Glutamatergic neuron (in vitro differentiated cells): ENCODE results near the gene RPL6. TPM values are rescaled to one million over a fixed set of nuclear protein-coding genes. Genes with fewer than 3 reads are reported as not detected.
A peak's percentile ranks its signal among the peaks of the same experiment; 100 is the strongest.

Source experiments
- DNase-seq: peaks from one replicate; pipeline ENCODE4 v3.0.0; 2022
- H3K27ac Mint-ChIP-seq: one replicate; pipeline ENCODE4 v1.8.0; 2020; ENCODE audit warnings: mild to moderate bottlenecking, mixed read lengths, inconsistent platforms; ENCODE audit not compliant: unreplicated experiment
- H3K27me3 Mint-ChIP-seq: one replicate; pipeline ENCODE4 v1.8.0; 2020; ENCODE audit warnings: mild to moderate bottlenecking, moderate library complexity, mixed read lengths, inconsistent platforms; ENCODE audit not compliant: unreplicated experiment
- H3K36me3 Mint-ChIP-seq: one replicate; pipeline ENCODE4 v1.8.0; 2020; ENCODE audit warnings: mild to moderate bottlenecking, mixed read lengths, inconsistent platforms; ENCODE audit not compliant: unreplicated experiment
- H3K4me1 Mint-ChIP-seq: one replicate; pipeline ENCODE4 v1.8.0; 2020; ENCODE audit warnings: mild to moderate bottlenecking, low read depth, mixed read lengths, inconsistent platforms; ENCODE audit not compliant: unreplicated experiment
- H3K4me3 Mint-ChIP-seq: one replicate; pipeline ENCODE4 v1.8.0; 2020; ENCODE audit warnings: mild to moderate bottlenecking, mixed read lengths, inconsistent platforms; ENCODE audit not compliant: unreplicated experiment
- H3K9me3 Mint-ChIP-seq: one replicate; pipeline ENCODE4 v1.8.0; 2020; ENCODE audit warnings: mild to moderate bottlenecking, moderate library complexity, mixed read lengths, inconsistent platforms; ENCODE audit not compliant: unreplicated experiment
- CTCF ChIP-seq: fragments of 200-600 bp; sonication (generic); IDR thresholded peaks from one replicate; pipeline ENCODE4 v1.5.0; 2021; ENCODE audit not compliant: partially characterized antibody, unreplicated experiment
- total RNA-seq: library from RNA; stranded (reverse); fragmentation: NEBNext Ultra II Directional; extraction: Animal tissue kit (Norgen Biotek cat#: 25700); gene quantifications from one replicate; pipeline ENCODE4 v1.2.1, GENCODE V29; 2021; ENCODE audit not compliant: unreplicated experiment

Gene RPL6
- total RNA-seq, 1 donor from 2014 or later, result 967 TPM

- no peak overlapping the region for H3K27ac Mint-ChIP-seq
- H3K27me3 Mint-ChIP-seq, result peaks cover 2% of the 10 kb centered on the region
- no peaks in the 10 kb centered on the region for H3K36me3 Mint-ChIP-seq
- no peak overlapping the region for H3K4me3 Mint-ChIP-seq
- no peak for TF ChIP-seq CTCF
- H3K9me3 Mint-ChIP-seq, result no peaks in the 10 kb centered on the region
- H3K4me1 Mint-ChIP-seq, result no peaks in the 10 kb centered on the region
- no peak for DNase-seq
Observed at GRCh38 chr12:112425582-112426382, 16.4 kb upstream of the RPL6 start.

DNA sequence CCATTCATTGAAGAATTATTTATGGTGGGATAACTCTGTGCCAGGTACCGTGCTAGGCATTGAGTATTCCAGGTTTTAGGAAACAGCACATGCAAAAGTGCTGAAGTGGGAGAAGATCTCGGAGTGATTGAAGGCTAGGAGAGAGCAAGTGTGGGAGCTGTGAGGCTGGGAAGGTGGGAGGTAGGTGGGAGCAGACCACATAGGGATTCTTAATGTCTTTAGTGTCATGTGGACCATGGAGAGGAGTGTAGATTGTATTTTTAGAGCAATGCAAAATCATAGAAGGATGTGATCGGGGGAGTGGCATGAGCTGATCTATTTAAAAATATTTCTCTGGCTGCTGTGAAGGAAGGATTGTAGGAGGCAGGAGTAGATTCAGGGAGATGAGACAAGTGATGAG, 14.7 kb upstream of the RPL6 start:
- H3K27ac Mint-ChIP-seq, result no peak overlapping the region
- no peak for TF ChIP-seq CTCF
- peaks cover 2% of the 10 kb centered on the region for H3K27me3 Mint-ChIP-seq
- DNase-seq, result no peak
- no peaks in the 10 kb centered on the region for H3K4me1 Mint-ChIP-seq
- no peaks in the 10 kb centered on the region for H3K36me3 Mint-ChIP-seq
- no peaks in the 10 kb centered on the region for H3K9me3 Mint-ChIP-seq
- no peak overlapping the region for H3K4me3 Mint-ChIP-seq

GRCh38 chr12:112422531-112422930, 13.1 kb upstream of the RPL6 start:
- peaks cover 2% of the 10 kb centered on the region for H3K4me1 Mint-ChIP-seq
- H3K9me3 Mint-ChIP-seq, result no peaks in the 10 kb centered on the region
- no peaks in the 10 kb centered on the region for H3K36me3 Mint-ChIP-seq
- TF ChIP-seq CTCF, result no peak
- no peak for DNase-seq
- H3K4me3 Mint-ChIP-seq, result no peak overlapping the region
- H3K27ac Mint-ChIP-seq, result no peak overlapping the region
- peaks cover 2% of the 10 kb centered on the region for H3K27me3 Mint-ChIP-seq

GRCh38 chr12:112421363-112421762, 12.0 kb upstream of the RPL6 start:
- Mint-ChIP-seq H3K9me3 (no peaks in the 10 kb centered on the region), H3K4me1 (peaks cover 2% of the 10 kb centered on the region), H3K4me3 (no peak overlapping the region), H3K36me3 (no peaks in the 10 kb centered on the region), H3K27me3 (peaks cover 2% of the 10 kb centered on the region), H3K27ac (no peak overlapping the region)
- no peak for DNase-seq
- no peak for TF ChIP-seq CTCF

GRCh38 chr12:112420740-112421139, 11.3 kb upstream of the RPL6 start:
- DNase-seq, result no peak
- H3K36me3 Mint-ChIP-seq, result no peaks in the 10 kb centered on the region
- peak overlapping the region; percentile 25 for H3K4me3 Mint-ChIP-seq
- H3K27me3 Mint-ChIP-seq, result peaks cover 2% of the 10 kb centered on the region
- no peak overlapping the region for H3K27ac Mint-ChIP-seq
- H3K9me3 Mint-ChIP-seq, result no peaks in the 10 kb centered on the region
- H3K4me1 Mint-ChIP-seq, result peaks cover 2% of the 10 kb centered on the region
- TF ChIP-seq CTCF, result no peak
